GM19238 (cell line): ENCODE results near the gene CDH23.
"Not testable (repeated sequence)": the region's sequence is repeated elsewhere in the genome, so short reads cannot be mapped to it uniquely, and the experiment has no call there.

ENCODE experiments used
- DNase-seq: peaks from one replicate; pipeline ENCODE4 v3.0.0; 2011; ENCODE audit warnings: low spot score; ENCODE audit not compliant: insufficient read length

Gene CDH23

GRCh38 chr10:71600242-71600641, 203.5 kb downstream of the CDH23 start:
- DNase-seq: not testable (repeated sequence)

GRCh38 chr10:71600849-71601248, 204.1 kb downstream of the CDH23 start:
- no peak for DNase-seq

GRCh38 chr10:71601273-71601672, 204.6 kb downstream of the CDH23 start:
- DNase-seq: no peak

- DNase-seq: no peak
Measured at GRCh38 chr10:71603150-71603549, 206.4 kb downstream of the CDH23 start.

GRCh38 chr10:71603754-71604153, 207.0 kb downstream of the CDH23 start:
- no peak for DNase-seq

- DNase-seq: no peak
Measured at GRCh38 chr10:71604324-71605018, 207.8 kb downstream of the CDH23 start.

GRCh38 chr10:71605263-71605962, 208.7 kb downstream of the CDH23 start:
- no peak for DNase-seq

GRCh38 chr10:71606257-71607081, 209.7 kb downstream of the CDH23 start:
- no peak for DNase-seq

GRCh38 chr10:71607082-71607443, 210.3 kb downstream of the CDH23 start:
- DNase-seq: no peak

GRCh38 chr10:71608819-71609768, 212.4 kb downstream of the CDH23 start:
- DNase-seq: peak; percentile 44

- DNase-seq: no peak
Measured at GRCh38 chr10:71610651-71611050, 213.9 kb downstream of the CDH23 start.

GRCh38 chr10:71611131-71611530, 214.4 kb downstream of the CDH23 start:
- no peak for DNase-seq

- no peak for DNase-seq
Measured at GRCh38 chr10:71611709-71612422, 215.1 kb downstream of the CDH23 start.

GRCh38 chr10:71613261-71613777, 216.6 kb downstream of the CDH23 start:
- no peak for DNase-seq

- DNase-seq: no peak
Measured at GRCh38 chr10:71613877-71614276, 217.2 kb downstream of the CDH23 start.

- no peak for DNase-seq
Measured at GRCh38 chr10:71614946-71615345, 218.2 kb downstream of the CDH23 start.

- no peak for DNase-seq
Measured at GRCh38 chr10:71615538-71616329, 219.0 kb downstream of the CDH23 start.

- DNase-seq: no peak
Measured at GRCh38 chr10:71616817-71617654, 220.3 kb downstream of the CDH23 start.
